GM12872 (cell line): ENCODE results near the gene TECPR2.

ENCODE experiments used
- TF ChIP-seq, protein P1 (sequence below): IDR thresholded peaks from 3 replicates; pipeline ENCODE4 v1.5.1; 2011; ENCODE audit warnings: low read depth, mild to moderate bottlenecking, low read length, moderate library complexity; ENCODE audit not compliant: insufficient read depth

TECPR2 gene

DNA sequence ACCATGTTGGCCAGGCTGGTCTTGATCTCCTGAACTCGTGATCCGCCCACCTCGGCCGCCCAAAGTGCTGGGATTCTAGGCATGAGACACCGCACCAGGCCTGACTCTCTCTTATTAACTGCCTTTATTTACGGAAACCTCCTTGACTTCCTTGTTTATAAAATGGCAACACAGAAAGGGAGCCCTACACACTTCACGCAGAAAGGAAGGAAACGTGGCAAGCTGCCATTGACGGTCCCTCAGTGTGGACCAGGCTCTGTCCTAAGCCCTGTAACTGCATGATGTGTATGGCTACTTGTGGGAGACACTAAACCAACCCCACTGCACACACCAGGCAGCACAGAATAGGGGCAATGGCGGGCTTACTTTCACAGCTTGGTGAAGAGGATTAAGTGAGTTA lies 11.7 kb upstream of the TECPR2 start:
- TF ChIP-seq, protein P1, sequence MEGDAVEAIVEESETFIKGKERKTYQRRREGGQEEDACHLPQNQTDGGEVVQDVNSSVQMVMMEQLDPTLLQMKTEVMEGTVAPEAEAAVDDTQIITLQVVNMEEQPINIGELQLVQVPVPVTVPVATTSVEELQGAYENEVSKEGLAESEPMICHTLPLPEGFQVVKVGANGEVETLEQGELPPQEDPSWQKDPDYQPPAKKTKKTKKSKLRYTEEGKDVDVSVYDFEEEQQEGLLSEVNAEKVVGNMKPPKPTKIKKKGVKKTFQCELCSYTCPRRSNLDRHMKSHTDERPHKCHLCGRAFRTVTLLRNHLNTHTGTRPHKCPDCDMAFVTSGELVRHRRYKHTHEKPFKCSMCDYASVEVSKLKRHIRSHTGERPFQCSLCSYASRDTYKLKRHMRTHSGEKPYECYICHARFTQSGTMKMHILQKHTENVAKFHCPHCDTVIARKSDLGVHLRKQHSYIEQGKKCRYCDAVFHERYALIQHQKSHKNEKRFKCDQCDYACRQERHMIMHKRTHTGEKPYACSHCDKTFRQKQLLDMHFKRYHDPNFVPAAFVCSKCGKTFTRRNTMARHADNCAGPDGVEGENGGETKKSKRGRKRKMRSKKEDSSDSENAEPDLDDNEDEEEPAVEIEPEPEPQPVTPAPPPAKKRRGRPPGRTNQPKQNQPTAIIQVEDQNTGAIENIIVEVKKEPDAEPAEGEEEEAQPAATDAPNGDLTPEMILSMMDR = no peak

GRCh38 chr14:102352213-102352612 lies 10.5 kb upstream of the TECPR2 start:
- TF ChIP-seq, protein P1 = no peak

DNA sequence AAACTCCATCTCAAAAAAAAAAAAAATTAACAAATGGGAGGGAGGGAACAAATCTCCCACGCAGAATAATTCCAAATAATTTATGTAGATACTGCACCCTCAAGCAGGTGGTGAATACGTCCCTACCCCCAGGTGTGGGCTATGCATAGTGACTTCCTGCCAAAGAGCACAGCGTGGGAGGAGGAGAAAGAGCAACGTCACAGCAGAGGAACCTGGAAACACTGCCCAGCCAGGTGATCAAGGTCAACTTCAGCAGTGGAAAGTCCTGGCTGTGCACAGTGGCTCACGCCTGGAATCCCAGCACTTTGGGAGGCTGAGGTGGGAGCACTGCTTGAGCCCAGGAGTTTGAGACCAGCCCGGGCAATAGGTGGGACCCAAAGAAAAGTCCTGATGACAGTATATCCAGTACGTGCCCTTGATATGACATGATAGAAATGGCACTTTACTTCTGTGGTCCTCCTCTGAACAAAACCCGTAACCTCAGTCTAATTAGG lies 9.6 kb upstream of the TECPR2 start:
- TF ChIP-seq, protein P1 = no peak

DNA sequence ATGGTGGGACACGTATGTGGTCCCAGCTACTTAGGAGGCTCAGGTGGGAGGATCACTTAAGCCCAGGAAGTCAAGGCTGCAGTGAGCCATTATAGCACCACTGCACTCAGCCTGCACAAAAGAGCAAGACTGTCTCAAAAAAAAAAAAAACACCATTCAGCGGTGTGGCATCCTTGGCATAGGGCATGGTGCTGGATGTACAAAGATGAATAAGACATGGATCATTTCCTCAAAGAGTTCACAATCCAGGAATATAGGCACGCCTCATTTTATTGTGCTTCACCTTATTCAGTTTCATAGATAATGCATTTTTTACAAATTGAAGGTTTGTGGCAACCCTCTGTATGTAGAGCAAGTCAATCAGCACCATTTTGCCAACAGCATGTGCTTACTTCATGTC lies 6.5 kb upstream of the TECPR2 start:
- TF ChIP-seq, protein P1 = no peak

DNA sequence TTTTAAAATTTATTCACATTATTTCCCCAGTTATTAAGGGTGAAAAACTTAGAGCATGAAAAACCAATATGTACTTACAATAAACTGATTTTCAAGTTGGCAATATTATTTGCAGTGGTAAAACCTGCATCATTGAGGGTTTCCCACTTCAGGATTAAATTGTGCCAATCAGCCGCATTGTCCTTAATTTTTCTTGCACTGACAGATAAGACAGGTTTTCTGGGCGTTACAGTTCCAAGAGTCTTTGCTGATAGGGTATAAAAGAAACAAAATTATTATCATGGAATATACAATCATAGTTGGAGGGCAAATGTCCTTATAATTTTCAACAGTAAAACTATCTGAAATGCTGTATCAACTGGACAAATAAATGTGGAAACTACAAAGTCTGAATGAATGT lies 3.4 kb upstream of the TECPR2 start:
- TF ChIP-seq, protein P1 = no peak

DNA sequence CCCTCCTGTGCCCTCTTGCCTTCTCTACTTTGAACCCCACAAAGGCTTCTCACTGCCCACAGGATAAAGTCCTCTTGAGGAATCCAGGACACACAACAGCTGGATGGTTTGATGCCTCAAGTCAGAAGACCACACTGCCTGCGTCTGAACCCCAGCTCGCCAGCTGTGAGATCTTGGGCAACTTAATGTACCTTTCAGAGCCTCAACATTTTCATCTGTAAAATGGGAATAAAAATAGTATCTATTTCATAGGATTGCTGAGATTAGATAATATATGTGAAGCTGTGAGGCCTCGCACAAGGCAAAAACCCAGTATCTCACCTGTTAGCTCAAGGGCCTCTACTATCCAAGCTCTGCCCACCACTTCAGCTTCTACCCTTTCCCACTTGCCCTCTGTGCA lies 2.4 kb upstream of the TECPR2 start:
- TF ChIP-seq, protein P1 = no peak

DNA sequence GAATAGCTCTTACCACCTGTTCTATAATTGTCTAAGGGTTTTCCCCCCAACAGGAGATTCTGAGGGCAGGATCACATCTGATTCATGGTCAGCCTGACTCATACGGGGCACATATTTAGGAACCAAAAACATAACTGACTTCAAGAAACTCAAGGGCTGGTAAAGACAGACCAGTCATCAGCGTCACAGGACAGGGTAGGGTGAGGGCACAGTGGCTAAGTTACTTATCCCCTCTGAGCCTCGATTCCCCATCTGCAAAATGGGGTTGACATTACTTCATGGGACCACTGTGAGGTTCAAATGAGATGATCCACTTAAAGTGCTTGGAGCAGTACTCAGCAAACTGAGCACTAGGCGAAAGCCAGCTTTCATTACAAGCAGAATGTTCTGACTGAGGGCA lies 657 bp upstream of the TECPR2 start:
- TF ChIP-seq, protein P1 = no peak
